ENCODE measurements around the gene C3orf80. TPM values are rescaled to one million over a fixed set of nuclear protein-coding genes. Genes with fewer than 3 reads are reported as not detected.

Gene C3orf80
- total and polyA plus RNA-seq, 10 donors = 0.07 to 2.7 (median 0.46) TPM

DNA sequence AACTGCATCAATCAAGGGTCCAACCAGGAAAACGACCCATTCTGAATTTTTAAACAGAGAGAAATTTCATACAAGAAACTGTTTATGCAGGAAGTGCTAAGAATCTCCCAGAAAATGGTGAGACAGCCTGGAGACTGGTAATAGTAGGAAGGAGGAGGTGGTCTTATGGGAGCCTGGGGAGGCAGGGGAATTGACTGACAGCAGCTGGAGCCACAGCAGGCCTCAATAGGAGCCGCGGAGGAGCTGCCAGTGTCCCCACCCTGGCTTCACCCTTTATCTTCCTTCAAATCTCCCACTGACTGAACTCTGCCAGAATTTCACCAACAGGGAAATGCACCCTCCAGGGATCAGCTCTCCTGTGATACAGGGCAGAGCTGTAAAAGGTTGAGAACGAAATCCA lies 7.5 kb upstream of the C3orf80 start:
- no peaks in the 10 kb centered on the region for H3K4me1 ChIP-seq
- peaks cover 0 to 22% (median 0%) of the 10 kb centered on the region in 7 donors for H3K27me3 ChIP-seq (replicated peaks in 1 of 7)
- H3K9me3 ChIP-seq = no peaks in the 10 kb centered on the region
- H3K27ac ChIP-seq = no peak overlapping the region
- H3K4me3 ChIP-seq = no peak overlapping the region
- WGBS, 5 donors = 65 to 83% (median 74%) methylated on average over 4 of the region's 4 CpGs
- DNase-seq = no peak
- no peaks in the 10 kb centered on the region for H3K36me3 ChIP-seq
- TF ChIP-seq POLR2A (IDR thresholded peaks at IDR 0.05) (no peak), POLR2AphosphoS5 (IDR thresholded peaks at IDR 0.05) (no peak)
- TF ChIP-seq, protein P1, sequence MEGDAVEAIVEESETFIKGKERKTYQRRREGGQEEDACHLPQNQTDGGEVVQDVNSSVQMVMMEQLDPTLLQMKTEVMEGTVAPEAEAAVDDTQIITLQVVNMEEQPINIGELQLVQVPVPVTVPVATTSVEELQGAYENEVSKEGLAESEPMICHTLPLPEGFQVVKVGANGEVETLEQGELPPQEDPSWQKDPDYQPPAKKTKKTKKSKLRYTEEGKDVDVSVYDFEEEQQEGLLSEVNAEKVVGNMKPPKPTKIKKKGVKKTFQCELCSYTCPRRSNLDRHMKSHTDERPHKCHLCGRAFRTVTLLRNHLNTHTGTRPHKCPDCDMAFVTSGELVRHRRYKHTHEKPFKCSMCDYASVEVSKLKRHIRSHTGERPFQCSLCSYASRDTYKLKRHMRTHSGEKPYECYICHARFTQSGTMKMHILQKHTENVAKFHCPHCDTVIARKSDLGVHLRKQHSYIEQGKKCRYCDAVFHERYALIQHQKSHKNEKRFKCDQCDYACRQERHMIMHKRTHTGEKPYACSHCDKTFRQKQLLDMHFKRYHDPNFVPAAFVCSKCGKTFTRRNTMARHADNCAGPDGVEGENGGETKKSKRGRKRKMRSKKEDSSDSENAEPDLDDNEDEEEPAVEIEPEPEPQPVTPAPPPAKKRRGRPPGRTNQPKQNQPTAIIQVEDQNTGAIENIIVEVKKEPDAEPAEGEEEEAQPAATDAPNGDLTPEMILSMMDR (IDR thresholded peaks at IDR 0.05 in 8 of 11, conservative IDR thresholded peaks at IDR 0.05 in 3 of 11) = no peak
- intact Hi-C loops (cut with DNase I; ENCODE audit: low total_unique reads) = no loop called here

DNA sequence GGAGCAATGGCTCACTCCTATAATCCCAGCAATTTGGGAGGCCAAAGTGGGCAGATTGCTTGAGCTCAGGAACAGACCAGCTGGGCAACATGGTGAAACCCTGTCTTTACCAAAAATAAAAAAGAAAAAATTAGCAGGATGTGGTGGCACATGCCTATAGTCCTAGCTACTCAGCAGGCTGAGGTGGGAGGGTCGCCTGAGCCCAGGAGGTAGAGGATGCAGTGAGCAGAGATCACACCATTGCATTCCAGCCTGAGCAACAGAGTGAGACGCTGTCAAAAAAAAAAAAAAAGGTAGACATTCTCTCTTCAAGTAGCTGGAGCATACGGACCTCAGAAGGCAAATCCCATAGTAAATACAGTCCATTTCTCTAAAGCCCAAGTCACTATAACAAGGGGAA lies 7.1 kb upstream of the C3orf80 start:
- intact Hi-C loops (cut with DNase I; ENCODE audit: low total_unique reads) = no loop called here
- Histone ChIP-seq H3K36me3 (no peaks in the 10 kb centered on the region), H3K27ac (no peak overlapping the region), H3K9me3 (no peaks in the 10 kb centered on the region), H3K4me3 (no peak overlapping the region), H3K4me1 (no peaks in the 10 kb centered on the region), H3K27me3 (replicated peaks in 1 of 7) (peaks cover 0 to 27% (median 0%) of the 10 kb centered on the region in 7 donors)
- TF ChIP-seq POLR2A (IDR thresholded peaks at IDR 0.05) = no peak
- TF ChIP-seq POLR2AphosphoS5 (IDR thresholded peaks at IDR 0.05) = no peak
- TF ChIP-seq, protein P1 (IDR thresholded peaks at IDR 0.05 in 8 of 11, conservative IDR thresholded peaks at IDR 0.05 in 3 of 11) = no peak
- 51 to 70% (median 56%) methylated on average over 3 of the region's 3 CpGs for WGBS, 5 donors
- no peak for DNase-seq

DNA sequence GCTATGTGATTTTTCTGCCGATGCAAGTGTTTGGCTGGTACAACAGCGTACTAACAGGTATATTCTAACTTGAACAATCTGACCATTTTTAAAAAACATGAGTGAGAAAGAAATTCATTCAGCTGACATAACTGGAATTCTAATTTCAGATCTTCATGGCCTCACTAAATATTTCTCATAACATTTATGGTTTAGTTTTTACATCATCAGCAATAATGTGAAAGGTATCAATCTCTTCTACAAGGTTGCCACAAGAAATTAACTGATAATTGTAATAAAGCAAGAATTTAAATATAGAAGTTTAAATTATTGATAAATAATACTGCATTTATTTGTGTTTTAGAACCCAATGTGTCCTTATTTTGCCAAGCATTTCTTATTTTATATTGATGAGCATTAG lies 5.2 kb upstream of the C3orf80 start:
- Histone ChIP-seq H3K27me3 (replicated peaks in 1 of 7) (peaks cover 0 to 46% (median 9%) of the 10 kb centered on the region in 7 donors), H3K27ac (no peak overlapping the region), H3K4me3 (no peak overlapping the region), H3K36me3 (no peaks in the 10 kb centered on the region), H3K9me3 (no peaks in the 10 kb centered on the region), H3K4me1 (peaks cover 0 to 14% (median 8%) of the 10 kb centered on the region in 6 donors)
- TF ChIP-seq, protein P1 (IDR thresholded peaks at IDR 0.05 in 8 of 11, conservative IDR thresholded peaks at IDR 0.05 in 3 of 11) = no peak
- TF ChIP-seq POLR2A (IDR thresholded peaks at IDR 0.05) = no peak
- WGBS, 5 donors = 92 to 99% (median 97%) methylated on average over 2 of the region's 2 CpGs
- no peak for DNase-seq
- intact Hi-C loops (cut with DNase I; ENCODE audit: low total_unique reads) = no loop called here

DNA sequence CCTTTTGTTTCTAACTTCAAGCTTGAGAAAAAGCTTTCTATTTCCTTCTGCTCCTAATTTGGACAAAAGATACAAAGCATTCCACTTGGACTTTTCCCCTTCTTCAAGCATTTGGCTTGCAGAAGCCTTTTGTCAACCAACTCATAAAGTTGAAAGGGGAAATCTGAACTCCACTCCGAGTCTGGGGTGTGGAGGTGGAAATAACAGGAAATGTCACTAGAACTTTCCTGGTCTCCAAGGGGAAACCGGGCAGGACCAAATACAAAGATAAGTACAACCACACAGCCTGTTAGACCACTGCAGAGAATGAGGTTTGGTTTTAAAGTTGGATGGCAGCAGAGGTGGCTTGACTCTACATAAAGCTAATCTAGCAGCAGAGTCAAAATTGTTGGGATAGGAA lies 4.2 kb upstream of the C3orf80 start:
- Histone ChIP-seq H3K9me3 (no peaks in the 10 kb centered on the region), H3K36me3 (no peaks in the 10 kb centered on the region), H3K4me3 (no peak overlapping the region), H3K27ac (no peak overlapping the region), H3K27me3 (replicated peaks in 1 of 7) (peaks cover 0 to 52% (median 19%) of the 10 kb centered on the region in 7 donors), H3K4me1 (peaks cover 1 to 24% (median 17%) of the 10 kb centered on the region in 6 donors)
- TF ChIP-seq POLR2A (IDR thresholded peaks at IDR 0.05) = no peak
- TF ChIP-seq POLR2AphosphoS5 (IDR thresholded peaks at IDR 0.05) = no peak
- TF ChIP-seq, protein P1 (IDR thresholded peaks at IDR 0.05 in 8 of 11, conservative IDR thresholded peaks at IDR 0.05 in 3 of 11) = no peak
- no peak for DNase-seq
- intact Hi-C loops (cut with DNase I; ENCODE audit: low total_unique reads) = no loop called here
- WGBS, 5 donors = 11 to 22% (median 18%) methylated on average over 2 of the region's 2 CpGs

Measured in spleen (tissue), 11 donors.